SK-N-MC (cell line): ENCODE data around the gene PLAGL2.

Experiments
- EZH2 ChIP-seq: fragments of 200-600 bp; sonication (generic); IDR thresholded peaks from one replicate; pipeline ENCODE4 v1.6.1; 2017; ENCODE audit warnings: antibody characterized with exemption
- FOXP2 ChIP-seq: optimal IDR thresholded peaks from 2 replicates; pipeline ENCODE3; 2011; ENCODE audit warnings: mild to moderate bottlenecking, moderate library complexity; ENCODE audit not compliant: insufficient read depth; ENCODE audit errors: extremely low read length, control extremely low read depth
- POLR2AphosphoS5 ChIP-seq: IDR thresholded peaks from 2 replicates; pipeline ENCODE4 v1.6.1; 2012; ENCODE audit warnings: mild to moderate bottlenecking, low read depth, low read length, borderline replicate concordance

GRCh38 chr20:32168184-32168910 is 39.2 kb downstream of the PLAGL2 start:
- no peak for TF ChIP-seq EZH2
- no peak for TF ChIP-seq POLR2AphosphoS5
- no peak for TF ChIP-seq FOXP2
